HEK293 (cell line): ENCODE measurements around the gene FKBP8.

Experiments
- CTCF ChIA-PET: fragments of 350-600 bp; formaldehyde crosslinking; extraction: SDS; loops from one replicate; lab custom pipeline; 2021; ENCODE audit warnings: antibody characterized with exemption; lab: Yijun Ruan, JAX
- POLR2A ChIA-PET: fragments of 300-600 bp; formaldehyde crosslinking; extraction: SDS; loops from one replicate; lab custom pipeline; 2020; ENCODE audit warnings: antibody characterized with exemption, inconsistent platforms; lab: Yijun Ruan, JAX
- H3K27ac ChIP-seq: fragments of 200-500 bp; sonication (Bioruptor generic); 2 replicates; pipeline ENCODE4 v1.5.1; 2014; ENCODE audit warnings: low read depth, low read length, control low read depth, inconsistent platforms; ENCODE audit errors: extremely low read depth
- H3K36me3 ChIP-seq, 2 experiments: fragments of 200-500 bp in 1 of 2; sonication (Bioruptor generic) in 1 of 2; 1 replicate in 1 of 2; 2 replicates in 1 of 2; pipeline ENCODE4 v1.5.1; 2014 to 2017; ENCODE audit warnings: inconsistent platforms in 2 of 2, low read length in 2 of 2; ENCODE audit not compliant: control insufficient read depth in 2 of 2, insufficient read depth in 1 of 2
- H3K4me1 ChIP-seq: fragments of 200-500 bp; sonication (Bioruptor generic); 2 replicates; pipeline ENCODE4 v1.5.1; 2014; ENCODE audit warnings: mild to moderate bottlenecking, low read length, inconsistent platforms; ENCODE audit not compliant: control insufficient read depth, insufficient read depth
- H3K4me3 ChIP-seq: 2 replicates; pipeline ENCODE4 v1.5.1; 2011; ENCODE audit warnings: low read depth, mild to moderate bottlenecking, control low read depth, low read length, moderate library complexity
- H3K9me3 ChIP-seq: fragments of 200-500 bp; sonication (Bioruptor generic); 2 replicates; pipeline ENCODE4 v1.5.1; 2014; ENCODE audit warnings: low read depth, low read length, inconsistent platforms; ENCODE audit not compliant: control insufficient read depth, insufficient read depth
- ATF2 ChIP-seq: fragments of 450-650 bp; formaldehyde crosslinking; IDR thresholded peaks from 2 replicates; pipeline ENCODE4 v1.5.1; 2016; ENCODE audit warnings: missing biosample characterization, missing genetic modification characterization, low read depth
- EGR2 ChIP-seq: fragments of 450-650 bp; formaldehyde crosslinking; IDR thresholded peaks from 2 replicates; pipeline ENCODE4 v1.5.1; 2016; ENCODE audit warnings: low read depth, missing biosample characterization, missing genetic modification characterization
- GLI2 ChIP-seq: fragments of 450-650 bp; formaldehyde crosslinking; IDR thresholded peaks from 2 replicates; pipeline ENCODE4; 2017; ENCODE audit warnings: missing biosample characterization, missing genetic modification characterization, low read depth, borderline replicate concordance
- GLIS1 ChIP-seq: fragments of 450-650 bp; formaldehyde crosslinking; IDR thresholded peaks from 2 replicates; pipeline ENCODE4 v1.5.1; 2016; ENCODE audit warnings: missing biosample characterization, missing genetic modification characterization
- SP7 ChIP-seq: fragments of 450-650 bp; formaldehyde crosslinking; IDR thresholded peaks from 2 replicates; pipeline ENCODE4 v1.5.1; 2016; ENCODE audit warnings: missing biosample characterization, missing genetic modification characterization
- TRIM28 ChIP-seq: IDR thresholded peaks from 2 replicates; pipeline ENCODE4 v1.6.1; 2011; ENCODE audit warnings: low read length, control low read depth, borderline replicate concordance
- ZBTB17 ChIP-seq: fragments of 450-650 bp; formaldehyde crosslinking; IDR thresholded peaks from 2 replicates; pipeline ENCODE4 v1.5.1; 2016; ENCODE audit warnings: missing biosample characterization, missing genetic modification characterization
- ZBTB21 ChIP-seq: fragments of 450-650 bp; formaldehyde crosslinking; IDR thresholded peaks from 2 replicates; pipeline ENCODE4 v1.5.1; 2017; ENCODE audit warnings: missing biosample characterization, missing genetic modification characterization
- ZBTB8A ChIP-seq: fragments of 450-650 bp; formaldehyde crosslinking; IDR thresholded peaks from 2 replicates; pipeline ENCODE4 v1.5.1; 2016; ENCODE audit warnings: missing biosample characterization, missing genetic modification characterization
- ZFP69B ChIP-seq: fragments of 450-650 bp; formaldehyde crosslinking; IDR thresholded peaks from 2 replicates; pipeline ENCODE4 v1.5.1; 2016; ENCODE audit warnings: missing biosample characterization, missing genetic modification characterization
- ZIC2 ChIP-seq: fragments of 450-650 bp; formaldehyde crosslinking; IDR thresholded peaks from 2 replicates; pipeline ENCODE4 v1.5.1; 2016; ENCODE audit warnings: missing biosample characterization, missing genetic modification characterization
- ZNF155 ChIP-seq: fragments of 450-650 bp; formaldehyde crosslinking; IDR thresholded peaks from 2 replicates; pipeline ENCODE4 v1.5.1; 2016; ENCODE audit warnings: missing biosample characterization, missing genetic modification characterization
- ZNF157 ChIP-seq: fragments of 450-650 bp; formaldehyde crosslinking; IDR thresholded peaks from 2 replicates; pipeline ENCODE4 v1.5.1; 2016; ENCODE audit warnings: missing biosample characterization, missing genetic modification characterization
- ZNF211 ChIP-seq: fragments of 450-650 bp; formaldehyde crosslinking; IDR thresholded peaks from 2 replicates; pipeline ENCODE4 v1.5.1; 2016; ENCODE audit warnings: low read depth, missing biosample characterization, missing genetic modification characterization
- ZNF221 ChIP-seq: fragments of 450-650 bp; formaldehyde crosslinking; IDR thresholded peaks from 2 replicates; pipeline ENCODE4 v1.5.1; 2017; ENCODE audit warnings: missing biosample characterization, missing genetic modification characterization, borderline replicate concordance
- ZNF223 ChIP-seq: fragments of 450-650 bp; formaldehyde crosslinking; IDR thresholded peaks from 2 replicates; pipeline ENCODE4 v1.5.1; 2016; ENCODE audit warnings: missing biosample characterization, missing genetic modification characterization
- ZNF24 ChIP-seq: fragments of 450-650 bp; formaldehyde crosslinking; IDR thresholded peaks from 2 replicates; pipeline ENCODE4 v1.5.1; 2016; ENCODE audit warnings: missing biosample characterization, missing genetic modification characterization
- ZNF302 ChIP-seq: fragments of 450-650 bp; formaldehyde crosslinking; IDR thresholded peaks from 2 replicates; pipeline ENCODE4 v1.5.1; 2016; ENCODE audit warnings: missing biosample characterization, missing genetic modification characterization, low read depth
- ZNF362 ChIP-seq: fragments of 450-650 bp; formaldehyde crosslinking; IDR thresholded peaks from 2 replicates; pipeline ENCODE4 v1.5.1; 2016; ENCODE audit warnings: missing biosample characterization, missing genetic modification characterization
- ZNF394 ChIP-seq: fragments of 450-650 bp; formaldehyde crosslinking; IDR thresholded peaks from 2 replicates; pipeline ENCODE4 v1.5.1; 2016; ENCODE audit warnings: missing biosample characterization, missing genetic modification characterization, mild to moderate bottlenecking, moderate library complexity, borderline replicate concordance
- ZNF426 ChIP-seq: fragments of 450-650 bp; formaldehyde crosslinking; IDR thresholded peaks from 2 replicates; pipeline ENCODE4 v1.5.1; 2017; ENCODE audit warnings: missing biosample characterization, missing genetic modification characterization, mild to moderate bottlenecking, inconsistent platforms, moderate library complexity
- ZNF529 ChIP-seq: fragments of 450-650 bp; formaldehyde crosslinking; IDR thresholded peaks from 2 replicates; pipeline ENCODE4 v1.5.1; 2017; ENCODE audit warnings: missing genetic modification characterization, missing biosample characterization; ENCODE audit not compliant: insufficient replicate concordance
- ZNF548 ChIP-seq: fragments of 450-650 bp; formaldehyde crosslinking; IDR thresholded peaks from 2 replicates; pipeline ENCODE4 v1.5.1; 2016; ENCODE audit warnings: missing biosample characterization, missing genetic modification characterization
- ZNF600 ChIP-seq: fragments of 450-650 bp; formaldehyde crosslinking; IDR thresholded peaks from 2 replicates; pipeline ENCODE4 v1.5.1; 2016; ENCODE audit warnings: missing biosample characterization, missing genetic modification characterization
- ZNF629 ChIP-seq: fragments of 450-650 bp; formaldehyde crosslinking; IDR thresholded peaks from 2 replicates; pipeline ENCODE4 v1.5.1; 2017; ENCODE audit warnings: missing biosample characterization, missing genetic modification characterization
- ZSCAN30 ChIP-seq: fragments of 450-650 bp; IDR thresholded peaks from 2 replicates; pipeline ENCODE4 v1.5.1; 2018; ENCODE audit warnings: missing biosample characterization, mild to moderate bottlenecking, missing genetic modification characterization, moderate library complexity
- TF ChIP-seq, protein P1 (sequence below): fragments of 450-650 bp; formaldehyde crosslinking; IDR thresholded peaks from 2 replicates; pipeline ENCODE4 v1.5.1; 2016; ENCODE audit warnings: missing biosample characterization, missing genetic modification characterization

FKBP8 gene

GRCh38 chr19:18514800-18515682 lies 28.3 kb downstream of the FKBP8 start:
- H3K4me3 ChIP-seq: no peak overlapping the region
- POLR2A ChIA-PET: interaction anchor here (0.5 kb wide), 1 partner anchor 125 kb away, joined by 8 read pairs; no protein-coding TSS in a partner anchor
- TF ChIP-seq ZNF24 (tag by site-specific recombination): no peak
- peak; percentile 74 for TF ChIP-seq ZBTB8A (tag by site-specific recombination)
- peak; percentile 59; the same call in 1 of the 2 replicates for TF ChIP-seq TRIM28
- TF ChIP-seq ZNF548 (tag by site-specific recombination): no peak
- TF ChIP-seq ZFP69B (tag by site-specific recombination): peak; percentile 63; the same call in 1 of the 2 replicates
- TF ChIP-seq ZNF223 (tag by site-specific recombination): no peak
- peak; percentile 79 for TF ChIP-seq GLIS1
- peak; percentile 85 for TF ChIP-seq ZNF394 (tag by site-specific recombination)
- peak; percentile 68; the same call in 1 of the 2 replicates for TF ChIP-seq ZNF629 (tag by site-specific recombination)
- TF ChIP-seq ZNF600 (tag by site-specific recombination): peak; percentile 85
- TF ChIP-seq ZIC2 (tag by site-specific recombination): peak; percentile 97
- TF ChIP-seq ZBTB17: peak; percentile 85
- TF ChIP-seq SP7: peak; percentile 56; the same call in 1 of the 2 replicates
- TF ChIP-seq ZBTB21 (tag by site-specific recombination): peak; percentile 75
- CTCF ChIA-PET: interaction anchor here (0.6 kb wide), 1 partner anchor 19 kb away, joined by 3 read pairs; no protein-coding TSS in a partner anchor
- H3K4me1 ChIP-seq: peaks cover 3% of the 10 kb centered on the region; the same call in 1 of the 2 replicates
- H3K36me3 ChIP-seq: no peaks in the 10 kb centered on the region
- peak overlapping the region; percentile 19 for H3K27ac ChIP-seq
- H3K9me3 ChIP-seq: no peaks in the 10 kb centered on the region

- H3K4me1 ChIP-seq: peaks cover 3% of the 10 kb centered on the region; the same call in 1 of the 2 replicates
- H3K4me3 ChIP-seq: no peak overlapping the region
- no peaks in the 10 kb centered on the region for H3K9me3 ChIP-seq
- ChIA-PET POLR2A (no interaction called here), CTCF (no interaction called here)
- no peak for TF ChIP-seq SP7
- TF ChIP-seq GLI2 (tag by site-specific recombination): no peak
- TF ChIP-seq ZNF157: no peak
- H3K27ac ChIP-seq: no peak overlapping the region
- no peaks in the 10 kb centered on the region for H3K36me3 ChIP-seq
These were observed 29.5 kb downstream of the FKBP8 start for GRCh38 chr19:18513868-18514267.

GRCh38 chr19:18510216-18510615 lies 33.2 kb downstream of the FKBP8 start:
- POLR2A ChIA-PET: no interaction called here
- no peak overlapping the region for H3K27ac ChIP-seq

More at GRCh38 chr19:18510216-18510615, 33.2 kb downstream of the FKBP8 start:
- TF ChIP-seq EGR2 (tag by site-specific recombination): no peak
- no peak for TF ChIP-seq ZNF24 (tag by site-specific recombination)
- TF ChIP-seq ZNF362 (tag by site-specific recombination): no peak
- TF ChIP-seq, protein P1, sequence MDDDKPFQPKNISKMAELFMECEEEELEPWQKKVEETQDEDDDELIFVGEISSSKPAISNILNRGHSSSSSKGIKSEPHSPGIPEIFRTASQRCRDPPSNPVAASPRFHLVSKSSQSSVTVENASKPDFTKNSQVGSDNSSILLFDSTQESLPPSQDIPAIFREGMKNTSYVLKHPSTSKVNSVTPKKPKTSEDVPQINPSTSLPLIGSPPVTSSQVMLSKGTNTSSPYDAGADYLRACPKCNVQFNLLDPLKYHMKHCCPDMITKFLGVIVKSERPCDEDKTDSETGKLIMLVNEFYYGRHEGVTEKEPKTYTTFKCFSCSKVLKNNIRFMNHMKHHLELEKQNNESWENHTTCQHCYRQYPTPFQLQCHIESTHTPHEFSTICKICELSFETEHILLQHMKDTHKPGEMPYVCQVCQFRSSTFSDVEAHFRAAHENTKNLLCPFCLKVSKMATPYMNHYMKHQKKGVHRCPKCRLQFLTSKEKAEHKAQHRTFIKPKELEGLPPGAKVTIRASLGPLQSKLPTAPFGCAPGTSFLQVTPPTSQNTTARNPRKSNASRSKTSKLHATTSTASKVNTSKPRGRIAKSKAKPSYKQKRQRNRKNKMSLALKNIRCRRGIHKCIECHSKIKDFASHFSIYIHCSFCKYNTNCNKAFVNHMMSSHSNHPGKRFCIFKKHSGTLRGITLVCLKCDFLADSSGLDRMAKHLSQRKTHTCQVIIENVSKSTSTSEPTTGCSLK (tag by site-specific recombination): no peak
- no peak for TF ChIP-seq ZNF426 (tag by site-specific recombination)
- no peak for TF ChIP-seq ZNF155
- no peak for TF ChIP-seq ZNF302 (tag by site-specific recombination)
- TF ChIP-seq ZNF529: no peak
- TF ChIP-seq ZSCAN30: no peak
- no peak for TF ChIP-seq ATF2 (tag by site-specific recombination)
- no peak for TF ChIP-seq ZNF221 (tag by site-specific recombination)
- no peak for TF ChIP-seq ZNF211 (tag by site-specific recombination)
- no peak for TF ChIP-seq GLI2 (tag by site-specific recombination)
- Histone ChIP-seq H3K4me3 (no peak overlapping the region), H3K4me1 (peaks cover 2% of the 10 kb centered on the region; the same call in 1 of the 2 replicates), H3K9me3 (no peaks in the 10 kb centered on the region), H3K36me3 (no peaks in the 10 kb centered on the region)
- CTCF ChIA-PET: interaction anchor here (0.7 to 1.3 kb wide), 6 partner anchors 10 to 422 kb away, joined by 3 to 5 read pairs (median 4); no protein-coding TSS in a partner anchor
